Hypothalamus (tissue), 51 donors: ENCODE results near the gene TFDP1.
A peak's percentile ranks its signal among the peaks of the same experiment; 100 is the strongest.

Experiments
- DNase-seq, 51 donors: peaks; one replicate each; lab custom pipeline; 2025; lab: John Stamatoyannopoulos, UW

TFDP1 gene

DNA sequence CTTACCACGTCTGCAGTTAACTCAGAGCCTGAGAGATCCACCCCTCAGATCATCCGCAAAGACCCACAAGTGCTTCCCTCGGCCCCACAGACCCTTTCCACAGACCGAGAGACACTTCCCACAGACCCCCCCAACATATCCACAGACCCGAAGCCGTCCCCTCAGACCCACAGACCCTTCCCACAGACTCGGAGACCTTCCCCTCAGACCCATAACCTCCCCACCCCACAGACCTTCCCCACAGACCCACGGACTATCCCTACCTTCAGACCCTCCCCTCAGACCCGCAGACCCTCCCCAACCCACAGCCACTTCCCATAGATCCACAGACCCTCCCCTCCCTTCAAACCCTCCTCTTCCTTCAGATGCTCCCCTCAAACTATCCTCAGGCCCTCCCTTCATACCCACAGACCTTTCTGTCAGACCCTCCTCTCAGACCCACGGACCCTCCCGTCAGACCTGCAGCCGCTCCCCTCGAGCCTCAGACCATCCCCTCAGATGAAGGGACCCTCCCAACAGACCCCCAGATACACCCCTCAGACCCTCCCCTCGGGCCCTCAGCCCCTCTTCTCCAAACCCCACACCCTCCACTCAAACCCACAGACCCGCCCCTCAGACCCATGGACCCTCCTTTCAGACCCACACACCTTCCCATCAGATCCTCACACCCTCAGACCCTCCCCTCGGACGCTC, 20.1 kb upstream of the TFDP1 start:
- no peak for DNase-seq

DNA sequence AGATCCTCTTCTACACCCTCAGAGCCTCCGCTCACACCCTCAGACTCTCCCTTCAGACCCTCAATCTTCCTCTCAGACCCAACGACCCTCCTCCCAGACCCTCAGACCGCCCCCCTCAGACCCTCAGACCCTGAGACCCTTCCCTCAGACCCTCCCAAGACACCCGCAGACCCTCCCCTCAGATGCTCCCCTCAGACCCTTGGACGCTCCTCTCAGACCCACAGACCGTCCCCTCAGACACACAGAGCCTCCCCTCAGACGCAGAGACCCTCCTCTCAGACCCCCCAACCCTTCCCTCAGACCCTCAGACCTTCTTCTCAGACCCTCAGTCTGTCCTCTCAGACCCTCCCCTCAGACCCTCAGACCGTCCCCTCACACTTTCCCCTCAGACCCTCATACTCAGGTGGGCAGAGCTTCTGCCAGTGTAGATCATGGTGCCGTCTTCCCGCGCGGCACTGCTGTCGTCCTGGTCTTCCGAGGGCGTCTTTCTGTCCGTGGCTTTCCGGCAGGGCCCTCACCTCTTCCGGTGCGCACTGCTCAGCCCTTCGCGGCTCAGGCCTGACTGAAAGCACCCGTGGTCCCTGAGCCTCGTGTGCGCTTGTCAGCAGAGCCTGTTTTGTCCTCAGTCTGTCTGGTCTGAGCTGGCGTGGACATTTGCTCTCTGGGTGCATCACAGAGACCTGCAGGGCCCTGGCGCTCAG, 18.9 kb upstream of the TFDP1 start:
- no peak for DNase-seq

DNA sequence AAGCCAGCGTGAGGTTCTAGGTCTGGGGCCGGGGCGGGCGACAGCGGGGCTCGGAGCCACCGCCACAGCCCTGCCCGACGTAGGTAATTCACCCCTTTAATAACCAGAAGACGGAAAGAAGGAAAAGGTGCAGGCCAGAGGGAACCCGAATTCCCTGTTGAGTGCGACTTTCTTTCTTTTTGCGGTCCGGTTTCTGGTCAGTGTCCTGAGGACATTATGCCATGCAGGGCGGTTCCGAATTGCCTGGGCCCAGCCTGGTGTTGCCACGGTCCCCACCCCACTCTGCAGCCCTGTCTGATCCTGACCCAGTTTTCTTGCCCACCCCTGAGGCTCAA, 18.4 kb upstream of the TFDP1 start:
- DNase-seq: no peak

DNA sequence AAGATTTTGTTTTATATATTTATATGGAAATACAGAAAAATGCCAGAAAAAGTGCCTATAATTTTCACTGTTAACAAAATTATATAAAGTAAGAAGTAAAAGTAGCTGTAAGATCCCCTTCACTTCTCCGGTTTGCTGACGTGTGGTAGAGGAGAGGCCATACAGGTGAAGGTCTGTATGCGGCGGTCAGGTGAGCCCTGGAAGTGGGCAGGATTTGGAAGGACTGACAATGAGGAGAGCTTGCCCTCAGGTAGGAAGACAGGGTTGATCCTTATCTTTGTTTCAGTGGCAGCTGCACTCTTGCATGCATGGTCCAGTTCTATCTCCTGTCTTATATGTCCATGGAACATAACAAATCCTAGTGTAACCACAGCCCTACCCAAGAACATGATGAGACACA, 16.9 kb upstream of the TFDP1 start:
- no peak for DNase-seq

DNA sequence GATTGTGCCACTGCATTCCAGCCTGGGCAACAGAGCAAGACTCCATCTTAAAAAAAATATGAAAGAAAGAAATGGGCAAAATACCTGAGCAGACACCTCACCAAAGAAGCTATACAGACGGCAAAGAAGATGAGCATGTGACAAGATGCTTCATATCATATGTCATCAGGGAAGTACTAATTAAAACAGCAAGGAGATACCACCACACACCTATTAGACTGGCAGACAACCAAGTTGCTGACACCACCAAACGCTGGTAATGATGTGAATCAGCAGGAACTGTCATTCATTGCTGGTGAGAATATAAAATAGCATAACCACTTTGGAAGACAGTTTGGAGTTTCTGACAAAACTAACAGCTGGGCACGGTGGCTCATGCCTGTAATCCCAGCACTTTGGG, 11.5 kb upstream of the TFDP1 start:
- DNase-seq: no peak

DNA sequence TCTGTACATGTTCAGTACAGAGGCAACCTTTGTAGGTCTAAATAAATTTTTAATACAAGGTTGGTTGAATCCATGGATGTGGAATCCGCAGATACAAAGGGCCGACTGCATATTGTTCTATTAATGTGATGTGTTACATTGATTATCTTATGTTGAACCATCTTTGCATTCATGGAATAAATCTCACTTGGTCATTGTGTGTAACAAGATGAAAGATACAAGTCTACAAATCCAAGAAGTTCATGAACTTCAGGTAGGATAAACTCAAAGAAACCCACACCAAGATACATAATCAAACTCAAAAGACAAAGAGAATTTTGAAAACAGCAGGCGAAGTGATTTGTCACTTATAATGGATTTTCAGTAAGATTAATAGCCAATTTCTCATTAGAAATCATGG, 8.0 kb upstream of the TFDP1 start:
- no peak for DNase-seq

DNA sequence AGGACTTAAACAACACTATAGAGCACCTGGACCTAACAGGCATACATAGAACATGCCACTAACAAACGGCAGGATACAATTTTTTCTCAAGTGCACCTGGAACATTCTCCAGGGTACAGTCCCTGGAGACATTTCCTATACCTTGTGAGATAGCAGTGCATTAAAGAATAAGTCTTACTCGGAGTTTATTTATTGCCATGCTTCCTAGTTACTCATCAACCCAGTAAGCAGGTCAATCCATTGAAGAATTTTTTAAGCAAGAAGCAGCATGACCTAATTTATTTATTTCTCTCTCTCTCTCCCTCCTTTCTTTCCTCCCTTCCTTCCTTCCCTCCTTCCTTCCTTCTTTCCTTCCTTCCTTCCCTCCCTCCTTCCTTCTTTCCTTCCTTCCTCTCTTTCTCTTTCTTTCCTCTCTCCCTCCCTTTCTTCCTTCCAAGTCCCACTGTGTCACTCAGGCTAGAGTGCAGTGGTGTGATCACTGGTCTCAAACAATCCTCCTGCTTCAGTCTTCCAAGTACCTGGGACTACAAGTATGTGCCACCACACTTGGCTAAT, 6.6 kb upstream of the TFDP1 start:
- no peak for DNase-seq

DNA sequence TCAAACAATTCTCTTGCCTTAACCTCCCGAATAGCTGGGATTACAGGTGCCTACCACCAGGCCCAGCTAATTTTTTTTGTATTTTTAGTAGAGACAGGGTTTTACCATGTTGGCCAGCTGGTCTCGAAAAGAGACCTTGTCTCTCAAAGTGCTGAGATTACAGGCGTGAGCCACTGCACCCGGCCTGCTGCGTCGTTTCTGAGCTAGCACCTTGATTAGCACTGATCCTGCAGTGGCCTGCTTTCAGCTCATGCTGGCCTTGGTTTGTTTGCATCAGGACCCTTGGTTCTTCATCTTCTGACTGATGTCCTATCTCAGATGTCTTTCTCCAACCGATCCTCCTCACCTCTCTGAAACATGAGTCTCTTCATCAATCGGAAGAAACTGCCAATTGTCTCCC, 4.9 kb upstream of the TFDP1 start:
- no peak for DNase-seq

DNA sequence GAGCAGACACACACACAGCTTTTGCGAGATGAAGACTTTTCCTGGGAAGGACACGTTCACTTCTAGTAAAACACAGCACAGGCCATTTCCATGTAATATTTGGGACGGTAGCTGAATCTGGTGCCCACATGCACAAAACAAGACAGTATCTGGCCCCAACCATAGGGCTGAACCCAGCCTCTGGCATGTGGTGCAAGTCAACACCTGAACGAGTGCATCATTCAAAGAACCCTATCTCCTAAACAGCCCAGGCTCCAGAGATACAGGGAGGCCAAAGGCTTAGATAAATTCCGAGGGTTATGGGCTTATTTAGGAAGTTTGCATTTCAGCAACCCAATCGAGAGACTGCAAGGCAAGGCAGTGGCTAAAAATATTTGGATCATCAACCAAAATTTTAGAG, 2.7 kb upstream of the TFDP1 start:
- DNase-seq: no peak

DNA sequence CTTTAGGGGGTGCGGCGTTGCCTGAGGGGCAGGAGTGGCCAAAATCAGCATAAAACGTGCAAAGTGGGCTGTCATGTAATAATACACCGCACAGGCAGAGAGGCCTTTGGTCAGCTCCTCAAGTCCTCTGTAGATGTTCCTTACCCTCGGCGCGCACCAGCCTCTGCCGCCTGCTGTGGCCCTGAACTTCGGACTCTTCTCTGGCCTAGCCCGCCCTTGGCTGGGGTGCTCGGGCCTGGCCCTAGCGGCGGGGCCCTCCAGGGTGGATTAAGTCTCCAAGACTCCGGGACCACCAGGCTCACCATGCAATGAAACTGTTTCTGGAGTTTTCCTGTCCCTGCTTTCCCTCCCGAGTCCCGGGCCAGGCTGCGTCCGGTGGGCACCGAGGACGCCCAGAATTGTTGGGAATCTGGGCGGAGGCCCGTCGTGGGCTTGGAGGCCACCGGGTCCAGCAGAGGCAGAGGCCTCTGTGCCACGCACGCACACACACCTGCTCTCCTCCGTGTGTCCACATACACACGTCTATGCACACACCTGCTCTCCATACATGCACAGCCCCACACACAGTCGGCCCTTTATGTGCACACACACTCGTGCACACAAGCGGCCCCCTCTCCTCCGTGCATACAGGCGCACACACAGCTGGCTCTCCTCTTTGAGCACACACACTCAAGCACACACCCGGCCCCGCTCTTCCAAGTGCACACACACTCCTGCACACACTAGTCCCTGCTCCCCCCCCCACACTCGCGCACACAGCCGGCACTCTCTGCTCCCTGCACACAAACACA, 1.5 kb upstream of the TFDP1 start:
- DNase-seq: no peak

DNA sequence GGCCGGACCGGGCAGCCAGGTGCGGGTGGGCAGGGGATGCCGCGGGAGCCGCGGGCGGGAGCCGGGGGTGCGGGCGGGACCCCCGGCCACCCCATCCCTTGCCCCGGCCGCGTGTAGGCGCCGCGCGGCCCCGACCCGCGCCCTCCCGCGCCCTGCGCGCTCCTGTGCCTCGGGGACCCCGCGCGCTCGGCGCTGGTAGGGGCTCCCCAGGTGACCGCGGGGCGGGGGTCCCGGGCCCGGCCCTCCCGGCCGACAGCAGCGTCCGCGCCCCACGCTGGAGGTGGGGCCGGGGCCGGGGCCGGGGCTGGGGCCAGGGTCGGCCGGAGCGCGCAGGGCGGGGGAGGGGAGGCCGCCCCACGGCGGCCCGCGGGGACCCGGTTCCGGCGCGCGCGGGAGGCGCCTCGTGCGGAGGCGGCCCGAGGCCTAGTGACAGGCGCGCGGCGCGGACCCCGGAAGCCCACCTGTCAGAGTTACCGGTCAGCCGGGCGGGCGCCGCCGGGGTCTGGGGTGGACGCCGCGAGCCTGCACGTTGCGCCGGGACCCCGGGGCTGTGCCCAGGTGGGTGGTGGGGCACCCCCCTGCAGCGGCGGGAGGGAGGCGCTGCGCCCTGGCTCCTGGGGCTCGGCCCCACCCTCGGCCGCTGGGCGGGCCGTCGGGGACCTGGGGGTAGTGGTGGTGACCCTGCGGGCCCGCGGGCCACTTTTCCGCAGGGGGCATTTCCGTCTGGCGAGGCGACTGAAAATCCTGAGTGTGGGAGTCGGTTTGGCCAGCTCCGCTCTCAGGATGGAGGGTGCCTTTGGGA, 518 bp downstream of the TFDP1 start:
- peak in 1 of 51 donors; percentile 10 for DNase-seq

DNA sequence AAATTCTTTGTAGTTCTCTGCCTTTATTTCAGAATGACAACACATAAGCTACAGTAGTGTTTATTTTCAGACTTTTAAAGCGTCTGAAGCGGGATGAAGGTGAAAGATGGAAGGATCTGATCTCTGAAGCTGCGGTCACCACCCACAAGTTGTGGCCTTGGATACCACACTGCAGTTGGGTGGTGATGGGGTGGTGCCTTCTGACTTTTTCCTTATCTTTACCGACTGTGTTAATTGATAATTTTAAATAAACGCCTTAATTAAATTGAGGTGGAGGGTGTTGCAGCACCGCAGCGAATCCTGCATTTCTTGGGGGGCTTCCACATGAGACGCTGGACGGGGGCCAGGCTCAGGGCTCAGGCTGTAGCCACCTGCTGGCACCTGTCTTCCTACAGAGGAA, 1.3 kb downstream of the TFDP1 start:
- no peak for DNase-seq

DNA sequence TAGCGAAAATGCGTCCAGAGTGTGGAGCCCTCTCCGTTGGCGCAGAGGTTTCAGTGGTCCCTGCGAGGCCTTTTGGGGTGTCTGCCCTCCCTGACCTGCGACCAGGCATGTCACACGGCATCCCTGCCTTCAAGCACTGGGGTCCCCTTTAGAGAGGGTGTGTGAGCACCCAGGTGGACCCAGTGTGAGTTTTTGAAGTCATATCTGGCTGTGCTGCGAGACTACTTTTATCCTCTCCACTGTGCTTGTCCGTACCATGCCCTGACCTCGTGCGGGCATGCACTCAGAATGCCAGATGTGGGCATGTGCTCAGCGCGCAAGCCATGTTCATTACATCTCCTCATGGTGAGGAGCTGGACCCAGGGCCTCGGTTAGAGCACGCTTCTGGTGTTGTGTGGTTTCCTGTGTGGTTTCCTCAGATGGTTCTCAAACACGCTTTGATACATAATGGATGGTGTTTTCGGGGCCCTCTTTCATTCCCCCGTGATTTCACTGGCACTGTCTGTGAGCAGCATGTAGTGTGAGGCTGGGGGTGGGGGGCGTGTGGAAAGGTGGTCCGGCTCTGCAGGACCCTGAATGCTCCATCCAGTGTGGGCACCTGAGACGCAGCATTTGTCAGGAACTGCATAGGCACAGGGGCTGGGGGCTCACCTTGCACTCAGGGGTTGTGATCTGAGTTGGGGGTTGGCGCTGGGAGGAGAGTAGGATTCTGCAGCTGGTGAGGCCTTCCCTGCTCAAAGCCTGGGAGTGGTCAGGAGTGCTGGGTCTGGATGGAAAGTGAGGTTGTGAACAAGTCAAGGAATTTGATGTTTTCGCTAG, 2.3 kb downstream of the TFDP1 start:
- DNase-seq: no peak

DNA sequence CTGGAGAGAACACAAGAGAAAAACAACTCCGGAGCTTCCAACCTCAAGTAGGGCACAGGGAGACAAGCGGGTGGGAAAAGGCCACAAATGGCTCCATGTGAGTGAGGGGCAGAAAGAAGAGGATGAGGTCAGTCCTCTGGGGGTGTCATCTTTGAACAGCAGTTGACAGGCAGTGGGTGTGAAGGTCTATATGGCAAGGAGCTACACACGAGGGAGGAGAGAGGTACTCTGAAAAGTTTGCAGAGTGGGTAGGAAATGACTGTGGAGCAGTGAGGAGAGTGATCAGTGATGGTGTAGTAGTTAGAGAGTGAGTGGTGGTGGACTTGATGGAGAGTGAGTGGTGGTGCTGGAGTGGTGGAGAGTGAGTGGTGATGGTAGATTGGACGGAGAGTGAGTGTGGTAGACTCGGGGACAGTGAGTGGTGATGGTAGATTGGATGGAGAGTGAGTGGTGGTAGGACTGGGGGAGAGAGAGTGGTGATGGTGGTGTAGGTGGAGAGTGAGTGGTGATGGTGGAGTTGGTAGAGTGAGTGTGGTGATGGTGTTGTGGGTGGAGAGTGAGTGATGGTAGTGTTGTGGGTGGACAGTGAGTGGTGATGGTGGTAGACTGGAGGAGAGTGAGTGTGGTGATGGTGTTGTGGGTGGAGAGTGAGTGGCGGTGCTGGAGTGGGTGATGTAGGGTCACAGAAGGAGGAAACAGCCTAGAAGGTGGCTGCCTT, 4.0 kb downstream of the TFDP1 start:
- DNase-seq: no peak

DNA sequence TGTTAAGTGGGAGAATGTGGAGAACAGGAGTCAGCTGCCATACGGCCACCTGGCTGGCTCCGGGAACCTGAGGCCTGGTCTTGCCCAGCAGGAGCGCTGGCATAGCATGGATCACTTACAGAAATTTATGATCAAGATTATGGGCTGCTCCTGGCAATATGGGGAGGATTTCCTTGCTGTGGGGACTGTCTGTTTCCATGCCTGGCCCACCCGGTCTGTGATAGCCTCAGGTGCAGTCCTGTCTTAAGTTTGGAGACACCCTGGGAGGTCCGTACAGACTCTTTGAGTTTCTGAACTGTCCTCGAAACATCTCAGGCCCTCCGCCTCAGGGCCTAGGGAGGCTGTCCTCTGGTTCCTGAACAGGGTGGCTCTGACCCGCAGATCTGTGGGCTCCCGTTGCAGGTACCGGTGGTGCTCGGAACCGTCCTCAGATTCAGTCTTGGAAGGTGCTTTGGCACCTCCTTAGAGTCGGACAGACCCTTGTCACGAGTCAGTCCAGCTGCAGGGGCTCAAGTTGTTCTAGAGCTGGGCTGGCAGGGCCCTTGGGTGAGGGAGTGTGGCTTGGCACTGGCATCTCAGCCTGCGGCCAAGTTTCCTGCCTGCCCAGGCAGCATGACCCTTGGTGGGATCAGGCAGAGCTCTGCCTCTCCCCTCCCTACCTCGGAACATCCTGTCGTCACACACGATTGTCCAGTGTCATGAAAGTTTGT, 4.9 kb downstream of the TFDP1 start:
- no peak for DNase-seq

DNA sequence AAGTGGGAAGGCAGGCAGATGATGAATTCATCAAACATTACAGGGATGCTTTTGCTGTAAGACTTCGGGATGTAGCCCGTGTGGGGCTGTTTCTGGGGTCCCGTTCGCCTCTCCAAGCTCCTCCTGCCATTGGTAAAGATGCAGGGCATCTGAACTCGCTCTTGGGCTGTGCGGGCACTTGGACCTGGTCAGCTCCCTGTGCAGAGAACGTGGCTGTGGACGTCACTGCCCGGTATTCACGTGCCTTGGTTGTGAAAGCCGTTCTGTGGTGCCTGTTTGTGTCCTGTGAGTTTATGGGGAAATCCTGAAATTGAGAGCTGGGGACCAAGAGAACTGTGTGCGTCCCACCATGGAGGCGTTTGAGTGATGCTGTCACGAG, 5.4 kb downstream of the TFDP1 start:
- no peak for DNase-seq

DNA sequence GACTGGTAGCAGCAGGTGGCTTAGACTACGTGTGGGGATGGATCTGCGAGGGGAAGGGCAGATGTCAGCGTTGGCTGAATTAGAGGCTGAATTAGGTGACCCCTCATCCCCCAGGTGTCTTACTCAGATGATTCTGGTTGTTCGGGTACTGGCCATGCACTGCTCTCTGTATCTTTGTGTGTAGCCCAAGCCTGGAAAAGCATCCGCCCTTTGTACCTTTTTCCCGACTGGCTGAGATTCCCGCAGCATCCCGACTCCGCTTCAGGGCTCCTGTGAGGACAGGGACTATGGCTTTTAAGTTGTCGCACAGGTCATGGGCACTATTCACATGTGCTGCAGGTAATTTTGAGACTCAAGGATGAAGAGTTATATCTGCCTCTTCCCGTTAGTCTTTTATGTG, 7.2 kb downstream of the TFDP1 start:
- no peak for DNase-seq

DNA sequence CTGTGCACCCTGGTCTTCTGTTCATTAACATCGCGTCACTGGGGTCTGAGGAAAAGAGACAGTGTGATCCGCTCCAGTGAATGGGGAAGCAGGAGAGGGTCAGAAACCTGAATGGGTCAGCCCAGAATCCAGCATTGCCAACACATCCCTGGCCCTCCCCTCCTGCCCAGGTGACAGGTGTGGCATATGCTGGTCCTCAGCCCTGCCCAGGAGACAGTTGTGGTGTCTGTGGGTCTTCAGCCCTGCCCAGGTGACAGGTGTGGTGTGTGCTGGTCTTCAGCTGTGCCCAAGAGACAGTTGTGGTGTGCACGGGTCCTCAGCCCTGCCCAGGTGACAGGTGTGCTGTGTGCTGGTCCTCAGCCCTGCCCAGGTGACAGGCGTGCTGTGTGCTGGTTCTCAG, 8.0 kb downstream of the TFDP1 start:
- DNase-seq: no peak
